D721Med (cell line): ENCODE measurements around the gene TAS2R5.
A peak's percentile ranks its signal among the peaks of the same experiment; 100 is the strongest.
"Not testable (repeated sequence)": the region's sequence is repeated elsewhere in the genome, so short reads cannot be mapped to it uniquely, and the experiment has no call there.

ENCODE experiments used
- DNase-seq: peaks from one replicate; pipeline ENCODE4 v3.0.0; 2011; ENCODE audit warnings: low spot score; ENCODE audit not compliant: insufficient read length
- FAIRE-seq: peaks from 2 replicates; lab custom pipeline; 2011; peaks lifted over from hg19 to GRCh38; lab: Jason Lieb, UNC
- CTCF ChIP-seq: IDR thresholded peaks from 2 replicates; pipeline ENCODE4 v1.5.1; 2012; ENCODE audit warnings: mild to moderate bottlenecking, control low read depth; ENCODE audit not compliant: insufficient read depth; ENCODE audit errors: missing control alignments

Gene TAS2R5

DNA sequence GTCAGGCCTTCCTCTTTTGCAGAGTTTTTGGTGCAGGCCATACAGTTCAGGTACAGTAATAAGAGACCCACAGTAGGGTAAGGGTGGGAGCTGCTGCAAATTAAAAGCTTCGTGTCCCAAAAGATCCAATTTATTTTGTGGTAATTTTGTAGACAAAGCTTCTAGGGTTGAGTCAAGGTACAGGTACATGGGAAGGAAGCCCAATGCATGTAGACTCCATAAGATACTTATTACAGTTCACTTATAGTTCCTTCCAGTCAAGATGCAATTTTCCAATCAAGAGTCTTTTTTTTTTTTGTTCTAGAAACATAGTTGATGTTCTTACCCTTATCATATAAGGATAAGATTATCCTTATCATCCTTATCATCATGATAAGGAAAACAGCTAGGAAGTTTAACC, 13.6 kb upstream of the TAS2R5 start, which contains the start of gene TAS2R4:
TSS of gene TAS2R4 (plus strand) at position 301 of the 400 bp plus-strand sequence. CDS start 1,815 bp downstream, outside the sequence.
- no peak for FAIRE-seq
- TF ChIP-seq CTCF: no peak
- DNase-seq: no peak

GRCh38 chr7:141785706-141786552, 4.1 kb upstream of the TAS2R5 start:
- peak; percentile 92 for TF ChIP-seq CTCF
- DNase-seq (peak; percentile 38), FAIRE-seq (peak; percentile 53)

GRCh38 chr7:141788296-141788695, 1.7 kb upstream of the TAS2R5 start:
- DNase-seq (no peak), FAIRE-seq (no peak)
- no peak for TF ChIP-seq CTCF

GRCh38 chr7:141792526-141792925, 2.5 kb downstream of the TAS2R5 start:
- no peak for TF ChIP-seq CTCF
- FAIRE-seq: no peak
- DNase-seq: no peak

DNA sequence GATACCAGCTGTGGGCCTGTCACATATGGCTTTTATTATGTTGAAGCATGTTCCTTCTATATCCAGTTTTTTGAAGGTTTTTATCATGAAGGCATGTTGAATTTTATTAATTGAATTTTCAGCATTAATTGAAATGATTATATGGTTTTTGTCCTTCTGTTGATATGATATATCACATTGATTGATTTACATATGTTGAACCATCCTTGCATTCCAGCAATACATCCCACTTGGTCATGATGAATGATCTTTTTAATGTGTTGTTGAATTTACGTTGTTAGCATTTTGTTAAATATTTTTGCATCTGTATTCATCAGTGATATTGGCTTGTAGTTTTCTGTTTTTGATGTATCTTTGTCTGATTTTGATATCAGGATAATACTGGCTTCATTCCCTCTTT, 30.1 kb downstream of the TAS2R5 start:
- DNase-seq (no peak), FAIRE-seq (peak; percentile 16)
- no peak for TF ChIP-seq CTCF

DNA sequence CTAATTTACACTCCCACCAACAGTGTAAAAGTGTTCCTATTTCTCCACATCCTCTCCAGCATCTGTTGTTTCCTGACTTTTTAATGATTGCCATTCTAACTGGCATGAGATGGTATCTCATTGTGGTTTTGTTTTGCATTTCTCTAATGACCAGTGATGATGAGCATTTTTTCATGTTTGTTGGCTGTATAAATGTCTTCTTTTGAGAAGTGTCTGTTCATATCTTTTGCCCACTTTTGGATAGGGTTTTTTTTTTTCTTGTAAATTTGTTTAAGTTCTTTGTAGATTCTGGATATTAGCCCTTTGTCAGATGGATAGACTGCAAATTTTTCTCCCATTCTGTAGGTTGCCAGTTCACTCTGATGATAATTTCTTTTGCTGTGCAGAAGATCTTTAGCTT, 32.4 kb downstream of the TAS2R5 start:
- FAIRE-seq: not testable (repeated sequence)

GRCh38 chr7:141837683-141838082, 47.7 kb downstream of the TAS2R5 start:
- DNase-seq (no peak), FAIRE-seq (no peak)
- TF ChIP-seq CTCF: no peak

More for the DNA sequence above, 32.4 kb downstream of the TAS2R5 start:
- DNase-seq: not testable (repeated sequence)
